ENCODE results near the gene PDIK1L. TPM values are rescaled to one million over a fixed set of nuclear protein-coding genes. Genes with fewer than 3 reads are reported as not detected.

The PDIK1L gene
- total RNA-seq, 1 donor: 6.5 TPM

- Histone ChIP-seq H2AFZ (ENCODE audit: low read length) (no peak within 1 kb of the TSS), H3K27ac (ENCODE audit: low read depth, low read length) (no peak within 1 kb of the TSS), H3K27me3 (ENCODE audit: insufficient read depth, low read length) (no peaks in the 10 kb centered on the region), H3K36me3 (ENCODE audit: insufficient read depth, low read length) (no peaks in the 10 kb centered on the region), H3K79me2 (ENCODE audit: insufficient read depth, low read length) (peaks cover 16% of the 10 kb centered on the region), H3K4me2 (ENCODE audit: insufficient read depth, low read length) (peak within 1 kb of the TSS; percentile 94), H3K9me3 (ENCODE audit: low read depth, low read length) (no peaks in the 10 kb centered on the region), H4K20me1 (ENCODE audit: insufficient read depth, low read length) (peaks cover 3% of the 10 kb centered on the region), H3K4me3 (ENCODE audit: insufficient read depth, low read length) (peak within 1 kb of the TSS; percentile 96), H3K4me1 (ENCODE audit: insufficient read depth, low read length) (peaks cover 9% of the 10 kb centered on the region)
- peak; percentile 54 for DNase-seq (ENCODE audit: insufficient read length, low spot score, missing footprints)
- TF ChIP-seq CTCF (IDR thresholded peaks at IDR 0.05; ENCODE audit: extremely low read depth, low read depth, low read length): no peak
Observed at GRCh38 chr1:26171084-26172072, 59.8 kb downstream of the PDIK1L start, which contains the start of gene ZNF593OS. Gene ZNF593OS (minus strand): TSS chr1:26171832. CDS start chr1:26171661, 171 bp downstream.

Other genes starting within 250 kb of the PDIK1L start
- 9.8 and 11.2 TPM in 2 replicates for gene PAQR7, start 236.1 kb upstream of the PDIK1L start, total RNA-seq
- gene STMN1, start 205.4 kb upstream of the PDIK1L start, total RNA-seq: 34.7 and 35.1 TPM in 2 replicates
- 6.5 and 6.9 TPM in 2 replicates for gene PAFAH2, start 113.8 kb upstream of the PDIK1L start, total RNA-seq
- 1.4 and 3.2 TPM in 2 replicates for gene EXTL1, start 90.0 kb upstream of the PDIK1L start, total RNA-seq
- not detected in 2 replicates for gene SLC30A2, start 65.7 kb upstream of the PDIK1L start, total RNA-seq
- under 0.01 and 0.36 TPM in 2 replicates for gene TRIM63, start 44.2 kb upstream of the PDIK1L start, total RNA-seq
- gene FAM110D, start 47.3 kb downstream of the PDIK1L start, total RNA-seq: not detected in 2 replicates
- gene C1orf232, start 57.1 kb downstream of the PDIK1L start, total RNA-seq: not detected in 2 replicates
- 21.2 and 29.0 TPM in 2 replicates for gene ZNF593, start 58.1 kb downstream of the PDIK1L start, total RNA-seq
- not detected in 2 replicates for gene ZNF593OS, start 60.0 kb downstream of the PDIK1L start, total RNA-seq
- gene CNKSR1, start 65.7 kb downstream of the PDIK1L start, total RNA-seq: under 0.01 TPM in 1 of 2 replicates, not detected in the other
- not detected in 2 replicates for gene CATSPER4, start 78.8 kb downstream of the PDIK1L start, total RNA-seq
- 8.0 and 9.1 TPM in 2 replicates for gene CEP85, start 122.4 kb downstream of the PDIK1L start, total RNA-seq
- 29.2 and 30.8 TPM in 2 replicates for gene SH3BGRL3, start 168.3 kb downstream of the PDIK1L start, total RNA-seq
- gene UBXN11, start 194.8 kb downstream of the PDIK1L start, total RNA-seq: 5.8 and 6.2 TPM in 2 replicates
- gene CD52, start 206.1 kb downstream of the PDIK1L start, total RNA-seq: not detected in 2 replicates
- gene CRYBG2, start 242.3 kb downstream of the PDIK1L start, total RNA-seq: not detected in 2 replicates

Data from osteoblast (primary cell).